Adipocyte (in vitro differentiated cells): Measurements from ENCODE around the gene AGBL4.

ENCODE experiments used
- DNase-seq: peaks from one replicate; pipeline ENCODE4 v3.0.0-alpha.2; 2015; ENCODE audit warnings: low read depth
- H3K27me3 ChIP-seq: replicated peaks from 2 replicates; pipeline ENCODE4 v1.7.0; 2013; ENCODE audit warnings: mild to moderate bottlenecking, low read length, moderate library complexity; ENCODE audit not compliant: control insufficient read depth, insufficient read depth
- H3K36me3 ChIP-seq: 2 replicates; pipeline ENCODE4 v1.7.0; 2013; ENCODE audit warnings: low read length, mild to moderate bottlenecking, moderate library complexity; ENCODE audit not compliant: control insufficient read depth, insufficient read depth, severe bottlenecking
- H3K4me1 ChIP-seq: 2 replicates; pipeline ENCODE4 v1.7.0; 2013; ENCODE audit warnings: mild to moderate bottlenecking, low read length, moderate library complexity; ENCODE audit not compliant: control insufficient read depth, insufficient read depth
- H3K4me3 ChIP-seq: 2 replicates; pipeline ENCODE4 v1.7.0; 2013; ENCODE audit warnings: mild to moderate bottlenecking, low read length, moderate library complexity
- H3K9ac ChIP-seq: 2 replicates; pipeline ENCODE4 v1.7.0; 2013; ENCODE audit warnings: mild to moderate bottlenecking, low read length, moderate library complexity
- H3K9me3 ChIP-seq: 2 replicates; pipeline ENCODE4 v1.7.0; 2013; ENCODE audit warnings: mild to moderate bottlenecking, low read length, moderate library complexity; ENCODE audit not compliant: control insufficient read depth

AGBL4 gene

DNA sequence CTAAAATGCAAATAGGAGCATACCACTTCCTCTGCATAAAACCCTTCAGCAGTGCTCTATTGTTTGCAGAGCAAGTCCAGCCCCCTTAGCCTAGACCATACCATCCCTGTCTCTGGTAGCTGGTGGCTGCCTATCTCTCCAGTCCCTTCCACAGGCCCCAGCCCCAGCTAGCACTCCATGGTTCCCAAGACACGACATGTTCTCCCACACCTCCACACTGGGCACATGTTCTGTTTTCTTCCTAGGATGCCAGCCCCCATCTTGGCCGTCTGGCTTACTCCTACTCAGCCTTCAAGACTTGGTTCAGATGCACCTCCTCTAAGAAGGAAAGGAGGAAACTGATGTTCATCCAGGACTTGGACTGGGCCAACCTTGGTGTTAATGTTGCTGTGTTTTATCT, 1355.4 kb downstream of the AGBL4 start:
- Histone ChIP-seq H3K4me3 (no peak overlapping the region), H3K9me3 (peaks cover 7% of the 10 kb centered on the region), H3K27me3 (peaks cover 10% of the 10 kb centered on the region), H3K36me3 (no peaks in the 10 kb centered on the region), H3K4me1 (peaks cover 14% of the 10 kb centered on the region), H3K9ac (no peak overlapping the region)
- DNase-seq: no peak

- H3K9me3 ChIP-seq: peaks cover 7% of the 10 kb centered on the region
- DNase-seq: no peak
- H3K9ac ChIP-seq: no peak overlapping the region
- no peaks in the 10 kb centered on the region for H3K36me3 ChIP-seq
- peaks cover 10% of the 10 kb centered on the region for H3K27me3 ChIP-seq
- peaks cover 14% of the 10 kb centered on the region for H3K4me1 ChIP-seq
- no peak overlapping the region for H3K4me3 ChIP-seq
These were observed 1356.0 kb downstream of the AGBL4 start for GRCh38 chr1:48667782-48668181.

DNA sequence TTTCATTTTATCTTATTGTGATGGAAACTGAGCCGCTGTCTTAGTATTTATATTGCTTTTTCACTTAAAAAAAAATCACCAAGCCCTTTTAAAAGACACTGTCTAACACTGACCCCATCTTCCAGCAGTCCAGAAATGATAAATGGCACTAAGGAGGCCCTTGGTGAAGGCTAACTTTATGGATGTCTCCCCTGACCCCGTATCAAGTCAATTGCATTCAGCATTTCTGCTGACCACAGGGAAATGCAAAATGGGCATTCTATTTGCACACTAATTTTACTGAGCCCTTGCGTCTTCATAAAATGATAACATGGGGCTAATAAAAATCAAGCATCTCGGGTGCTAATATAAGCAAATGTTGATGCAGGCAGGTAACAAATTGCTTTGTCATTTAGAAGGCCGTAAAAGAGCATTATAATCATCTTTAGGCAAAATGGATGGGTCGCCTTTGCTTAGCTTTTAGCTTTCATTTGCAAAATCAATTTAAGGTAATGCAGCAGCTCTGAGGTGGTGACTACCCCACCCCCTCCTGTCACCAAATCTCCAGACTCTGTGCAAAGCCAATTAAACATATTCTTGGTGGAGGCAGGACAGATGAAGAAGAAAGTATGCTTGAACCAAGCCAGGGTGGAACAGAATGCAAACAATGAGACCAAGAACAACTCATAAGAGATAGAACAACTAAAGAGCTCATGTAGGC, 1357.9 kb downstream of the AGBL4 start:
- no peaks in the 10 kb centered on the region for H3K36me3 ChIP-seq
- peaks cover 10% of the 10 kb centered on the region for H3K27me3 ChIP-seq
- H3K4me1 ChIP-seq: no peaks in the 10 kb centered on the region
- H3K9me3 ChIP-seq: peaks cover 7% of the 10 kb centered on the region
- DNase-seq: no peak
- H3K4me3 ChIP-seq: no peak overlapping the region
- H3K9ac ChIP-seq: no peak overlapping the region

- DNase-seq: no peak
- peaks cover 7% of the 10 kb centered on the region for H3K9me3 ChIP-seq
These were observed 1361.9 kb downstream of the AGBL4 start for GRCh38 chr1:48661726-48662463.

GRCh38 chr1:48659801-48660200, 1364.0 kb downstream of the AGBL4 start:
- H3K36me3 ChIP-seq: no peaks in the 10 kb centered on the region
- no peak for DNase-seq
- no peak overlapping the region for H3K4me3 ChIP-seq
- no peaks in the 10 kb centered on the region for H3K4me1 ChIP-seq
- peaks cover 14% of the 10 kb centered on the region for H3K27me3 ChIP-seq
- no peak overlapping the region for H3K9ac ChIP-seq
- H3K9me3 ChIP-seq: peaks cover 7% of the 10 kb centered on the region

More at GRCh38 chr1:48661726-48662463, 1361.9 kb downstream of the AGBL4 start:
- no peak overlapping the region for H3K4me3 ChIP-seq
- no peaks in the 10 kb centered on the region for H3K4me1 ChIP-seq
- no peaks in the 10 kb centered on the region for H3K36me3 ChIP-seq
- H3K9ac ChIP-seq: no peak overlapping the region
- H3K27me3 ChIP-seq: peaks cover 7% of the 10 kb centered on the region

DNA sequence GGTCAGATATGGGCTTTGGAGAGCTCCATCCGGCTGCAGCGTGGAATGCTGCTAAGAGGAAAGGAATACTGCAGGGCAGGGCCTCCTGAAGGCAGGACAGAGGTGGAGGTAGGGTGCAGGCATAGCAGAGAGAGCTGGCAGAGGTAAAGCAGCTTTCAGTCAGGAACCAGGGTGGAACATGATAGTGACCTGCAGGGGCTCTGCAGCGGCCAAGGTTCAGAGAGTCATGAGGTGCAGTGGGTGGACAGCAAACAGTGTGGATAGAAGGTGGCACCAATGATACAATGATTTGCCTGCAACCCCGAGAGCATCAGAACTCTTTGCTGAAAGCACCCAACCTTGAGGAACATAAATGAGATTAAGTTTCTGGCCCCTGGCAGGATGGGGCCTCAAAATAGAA, 1366.3 kb downstream of the AGBL4 start:
- H3K4me3 ChIP-seq: no peak overlapping the region
- H3K27me3 ChIP-seq: peaks cover 20% of the 10 kb centered on the region
- no peaks in the 10 kb centered on the region for H3K9me3 ChIP-seq
- no peaks in the 10 kb centered on the region for H3K4me1 ChIP-seq
- H3K9ac ChIP-seq: no peak overlapping the region
- no peak for DNase-seq
- no peaks in the 10 kb centered on the region for H3K36me3 ChIP-seq

DNA sequence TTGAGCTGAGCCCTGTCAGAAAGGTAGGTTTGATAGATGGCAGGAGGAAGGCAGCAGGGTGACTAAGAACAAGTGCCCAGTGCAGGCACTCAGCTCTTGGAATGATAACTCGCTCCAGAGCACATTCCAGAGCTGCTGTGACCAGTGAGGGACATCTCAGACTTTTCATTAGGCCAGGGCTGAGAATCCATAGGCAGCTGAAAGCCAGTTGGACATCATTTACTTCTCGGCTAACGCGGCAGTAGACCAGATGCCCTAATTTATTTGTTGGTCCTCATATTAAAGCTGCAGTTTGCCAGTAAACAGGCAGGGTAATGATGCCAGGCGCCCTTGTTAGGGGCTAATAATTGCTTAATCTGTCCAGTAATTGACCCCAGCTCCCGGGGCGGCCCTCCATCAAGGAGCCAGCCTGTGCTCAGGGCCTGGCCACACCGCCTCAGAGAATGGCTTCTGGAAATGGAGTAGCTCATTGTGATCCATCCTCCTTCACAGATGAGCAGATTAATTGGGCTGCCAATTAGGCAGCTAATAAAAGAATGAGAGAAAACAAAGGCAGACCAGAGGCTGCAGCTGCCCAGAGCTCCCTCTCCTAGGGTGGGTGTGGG, 1369.0 kb downstream of the AGBL4 start:
- Histone ChIP-seq H3K4me3 (no peak overlapping the region), H3K27me3 (peaks cover 27% of the 10 kb centered on the region), H3K4me1 (no peaks in the 10 kb centered on the region), H3K9ac (no peak overlapping the region), H3K36me3 (no peaks in the 10 kb centered on the region), H3K9me3 (no peaks in the 10 kb centered on the region)
- no peak for DNase-seq

GRCh38 chr1:48652334-48652733, 1371.4 kb downstream of the AGBL4 start:
- H3K9me3 ChIP-seq: no peaks in the 10 kb centered on the region
- DNase-seq: no peak
- no peaks in the 10 kb centered on the region for H3K36me3 ChIP-seq
- no peak overlapping the region for H3K4me3 ChIP-seq
- H3K27me3 ChIP-seq: peaks cover 39% of the 10 kb centered on the region
- H3K9ac ChIP-seq: no peak overlapping the region
- H3K4me1 ChIP-seq: no peaks in the 10 kb centered on the region

- DNase-seq: no peak
- Histone ChIP-seq H3K27me3 (peaks cover 42% of the 10 kb centered on the region), H3K9ac (no peak overlapping the region), H3K4me3 (no peak overlapping the region), H3K36me3 (no peaks in the 10 kb centered on the region), H3K9me3 (no peaks in the 10 kb centered on the region), H3K4me1 (no peaks in the 10 kb centered on the region)
These were observed 1373.9 kb downstream of the AGBL4 start for GRCh38 chr1:48649880-48650279.

DNA sequence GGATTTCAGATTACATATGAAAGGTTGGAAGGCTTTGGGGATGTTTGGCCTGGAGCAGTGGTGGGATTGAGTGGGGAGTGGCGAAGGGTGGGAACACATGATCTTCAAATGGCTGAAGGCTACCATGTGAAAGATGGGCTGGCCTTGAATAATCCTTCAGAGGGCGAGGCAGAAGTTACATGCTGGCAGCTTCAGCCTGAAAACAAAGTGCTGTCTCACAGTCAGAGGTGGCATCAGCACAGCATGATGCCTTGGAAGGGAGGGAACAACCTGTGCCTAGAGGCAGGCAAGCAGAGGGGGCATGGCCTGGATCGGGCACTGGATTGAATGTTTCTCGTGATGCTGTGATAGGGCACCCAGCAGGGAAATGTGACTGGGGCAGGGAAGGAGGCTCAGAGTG, 1377.9 kb downstream of the AGBL4 start:
- H3K27me3 ChIP-seq: peaks cover 42% of the 10 kb centered on the region
- DNase-seq: no peak
- H3K4me3 ChIP-seq: no peak overlapping the region
- H3K36me3 ChIP-seq: no peaks in the 10 kb centered on the region
- peaks cover 6% of the 10 kb centered on the region for H3K9me3 ChIP-seq
- H3K4me1 ChIP-seq: no peaks in the 10 kb centered on the region
- H3K9ac ChIP-seq: no peak overlapping the region

- Histone ChIP-seq H3K4me3 (no peak overlapping the region), H3K9ac (no peak overlapping the region), H3K27me3 (peaks cover 42% of the 10 kb centered on the region), H3K4me1 (no peaks in the 10 kb centered on the region), H3K9me3 (peaks cover 6% of the 10 kb centered on the region), H3K36me3 (no peaks in the 10 kb centered on the region)
- no peak for DNase-seq
These were observed 1378.7 kb downstream of the AGBL4 start for GRCh38 chr1:48644905-48645605.
